ENCODE data around the gene PALLD.

- no peak for TF ChIP-seq CTCF (IDR thresholded peaks at IDR 0.05)
- TF ChIP-seq POLR2A (IDR thresholded peaks at IDR 0.05), result no peak
These were observed 25.5 kb downstream of the PALLD start for GRCh38 chr4:168522356-168522755.

All from esophagus squamous epithelium (tissue), 4 donors.